WTC11 (cell line): ENCODE measurements around the gene PRXL2A. TPM values are rescaled to one million over a fixed set of nuclear protein-coding genes. Genes with fewer than 3 reads are reported as not detected.

Source experiments
- total RNA-seq: library from RNA; stranded (reverse); gene quantifications from 3 replicates; pipeline ENCODE4 v1.2.3, GENCODE V29; 2021

Gene PRXL2A
- total RNA-seq, 1 experiment from 2014 or later = 46.6 TPM

Other genes starting within 250 kb of the PRXL2A start
- 67.5 to 83.3 TPM (median 80.1 TPM) in 3 replicates for gene ANXA11, start 203.0 kb upstream of the PRXL2A start, total RNA-seq
- gene MAT1A, start 118.9 kb upstream of the PRXL2A start, total RNA-seq = 2.3 to 5.0 TPM (median 4.3 TPM) in 3 replicates
- gene DYDC1, start 51.8 kb upstream of the PRXL2A start, total RNA-seq = 0.50 to 0.52 TPM in 2 of 3 replicates, not detected in the other
- gene DYDC2, start 51.8 kb upstream of the PRXL2A start, total RNA-seq = 1.9 to 3.3 TPM (median 2.4 TPM) in 3 replicates
- 64.0 to 73.5 TPM (median 72.1 TPM) in 3 replicates for gene TSPAN14, start 45.8 kb downstream of the PRXL2A start, total RNA-seq
- gene SH2D4B, start 129.4 kb downstream of the PRXL2A start, total RNA-seq = 0.04 to 0.09 TPM in 2 of 3 replicates, not detected in the other